H1 (cell line): Measurements from ENCODE around the gene PCNX1.

ENCODE experiments used
- BCL11A ChIP-seq, 2 experiments: IDR thresholded peaks; one replicate each; pipeline ENCODE4 v1.6.1; 2011; ENCODE audit warnings: low read depth in 2 of 2, low read length in 2 of 2, mild to moderate bottlenecking in 2 of 2
- CEBPB ChIP-seq: IDR thresholded peaks from 2 replicates; pipeline ENCODE4 v1.6.1; 2012; ENCODE audit warnings: low read depth, low read length
- CHD1 ChIP-seq: IDR thresholded peaks from 2 replicates; pipeline ENCODE4 v1.6.1; 2012; ENCODE audit warnings: low read depth, low read length, improper control_type of control experiment
- CTBP2 ChIP-seq: IDR thresholded peaks from 2 replicates; pipeline ENCODE4 v1.7.0; 2011; ENCODE audit warnings: borderline replicate concordance, mild to moderate bottlenecking, moderate library complexity, mixed read lengths, low read length; ENCODE audit not compliant: insufficient read depth, insufficient read length
- CTCF ChIP-seq, 3 experiments: IDR thresholded peaks; 1 replicate in 2 of 3; 2 replicates in 1 of 3; pipeline versions ENCODE4 v1.5.1 to v1.6.1; 2011; ENCODE audit warnings: low read length in 3 of 3, mild to moderate bottlenecking in 3 of 3, inconsistent platforms in 2 of 3, low read depth in 1 of 3, moderate library complexity in 1 of 3; ENCODE audit not compliant: insufficient read depth in 1 of 3; ENCODE audit errors: control extremely low read depth in 1 of 3
- EZH2 ChIP-seq: fragments of 200-600 bp; sonication (generic); IDR thresholded peaks from 2 replicates; pipeline ENCODE4 v1.7.1; 2012; ENCODE audit warnings: low read depth, mild to moderate bottlenecking, moderate library complexity, low read length, inconsistent platforms; ENCODE audit not compliant: severe bottlenecking
- GABPA ChIP-seq: IDR thresholded peaks from 2 replicates; pipeline ENCODE4 v1.6.1; 2011; ENCODE audit warnings: mild to moderate bottlenecking, low read length, moderate library complexity, borderline replicate concordance; ENCODE audit not compliant: insufficient read depth
- PHF8 ChIP-seq: fragments of 200-600 bp; sonication (generic); conservative IDR thresholded peaks from 2 replicates; pipeline ENCODE4 v1.7.1; 2012; ENCODE audit warnings: low read depth, mild to moderate bottlenecking, inconsistent platforms, low read length, moderate library complexity
- POLR2AphosphoS5 ChIP-seq: IDR thresholded peaks from 2 replicates; pipeline ENCODE4 v1.6.1; 2011; ENCODE audit warnings: low read depth, low read length
- RXRA ChIP-seq: IDR thresholded peaks from 2 replicates; pipeline ENCODE4 v1.6.1; 2011; ENCODE audit warnings: low read depth, mild to moderate bottlenecking, low read length, moderate library complexity; ENCODE audit not compliant: insufficient read depth
- SP2 ChIP-seq: IDR thresholded peaks from 2 replicates; pipeline ENCODE4 v1.6.1; 2012; ENCODE audit warnings: mild to moderate bottlenecking, low read length, inconsistent platforms
- SP4 ChIP-seq: IDR thresholded peaks from 2 replicates; pipeline ENCODE4 v1.6.1; 2012; ENCODE audit warnings: low read length, inconsistent platforms
- SUZ12 ChIP-seq: fragments of 200-600 bp; sonication (generic); IDR thresholded peaks from 2 replicates; pipeline ENCODE4 v1.6.1; 2012; ENCODE audit warnings: mild to moderate bottlenecking, inconsistent platforms, low read length, moderate library complexity, mixed read lengths
- TCF12 ChIP-seq: IDR thresholded peaks from 2 replicates; pipeline ENCODE4 v1.6.1; 2011; ENCODE audit warnings: low read depth, mild to moderate bottlenecking, low read length

GRCh38 chr14:71121001-71121400, 213.7 kb downstream of the PCNX1 start:
- TF ChIP-seq SUZ12 (no peak), TCF12 (no peak), SP4 (no peak), RXRA (no peak), CTCF (IDR thresholded peaks at IDR 0.05; ENCODE audit: control extremely low read depth in 1 of 3, insufficient read depth in 1 of 3, low read depth in 1 of 3, low read length in 3 of 3) (no peak), PHF8 (no peak), EZH2 (no peak), CEBPB (no peak), POLR2AphosphoS5 (no peak), GABPA (no peak), CHD1 (no peak), BCL11A (IDR thresholded peaks at IDR 0.05; ENCODE audit: low read depth in 2 of 2, low read length in 2 of 2) (no peak), CTBP2 (no peak), SP2 (no peak)
